Keratinocyte (primary cell): ENCODE measurements around the gene MAP3K2. TPM values are rescaled to one million over a fixed set of nuclear protein-coding genes. Genes with fewer than 3 reads are reported as not detected.

ENCODE experiments used
- DNase-seq: peaks from one replicate; pipeline ENCODE4 v3.0.0-alpha.2; 2011; ENCODE audit warnings: low read depth, missing footprints, low spot score
- FAIRE-seq: peaks from 2 replicates; lab custom pipeline; 2011; peaks lifted over from hg19 to GRCh38; lab: Jason Lieb, UNC
- H2AFZ ChIP-seq: 2 replicates; pipeline ENCODE4 v1.6.0; 2012; ENCODE audit warnings: low read length, control low read depth, inconsistent platforms; ENCODE audit not compliant: control insufficient read depth
- H3K27ac ChIP-seq: 2 replicates; pipeline ENCODE4 v1.5.1; 2011; ENCODE audit warnings: low read length; ENCODE audit not compliant: control insufficient read depth, insufficient read depth
- H3K27me3 ChIP-seq: 3 replicates; pipeline ENCODE4 v1.6.0; 2011; ENCODE audit warnings: low read length; ENCODE audit not compliant: control insufficient read depth, insufficient read depth; ENCODE audit errors: extremely low read depth
- H3K36me3 ChIP-seq, 2 experiments: 2 replicates in 1 of 2; 3 replicates in 1 of 2; pipeline ENCODE4 v1.5.1; 2011; ENCODE audit warnings: low read length in 2 of 2, mild to moderate bottlenecking in 1 of 2; ENCODE audit not compliant: control insufficient read depth in 2 of 2, insufficient read depth in 2 of 2; ENCODE audit errors: extremely low read depth in 1 of 2
- H3K4me1 ChIP-seq: 3 replicates; pipeline ENCODE4 v1.5.1; 2011; ENCODE audit warnings: low read length; ENCODE audit not compliant: control insufficient read depth, insufficient read depth; ENCODE audit errors: extremely low read depth
- H3K4me2 ChIP-seq: 3 replicates; pipeline ENCODE4 v1.6.0; 2011; ENCODE audit warnings: low read depth, low read length; ENCODE audit not compliant: control insufficient read depth, insufficient read depth; ENCODE audit errors: extremely low read depth
- H3K4me3 ChIP-seq, 3 experiments: fragments of 200-600 bp in 1 of 3; sonication (generic) in 1 of 3; 2 replicates in 2 of 3; 3 replicates in 1 of 3; pipeline ENCODE4 v1.5.1; 2011 to 2016; ENCODE audit warnings: low read length in 3 of 3, mild to moderate bottlenecking in 3 of 3, control low read depth in 2 of 3, inconsistent platforms in 1 of 3, low read depth in 1 of 3, mixed read lengths in 1 of 3, mixed run types in 1 of 3, moderate library complexity in 1 of 3; ENCODE audit not compliant: control insufficient read depth in 2 of 3, insufficient read depth in 2 of 3; ENCODE audit errors: extremely low read depth in 1 of 3
- H3K79me2 ChIP-seq: 2 replicates; pipeline ENCODE4 v1.6.0; 2012; ENCODE audit warnings: low read length; ENCODE audit not compliant: control insufficient read depth, insufficient read depth
- H3K9ac ChIP-seq: 3 replicates; pipeline ENCODE4 v1.6.0; 2011; ENCODE audit warnings: low read length; ENCODE audit not compliant: control insufficient read depth, insufficient read depth; ENCODE audit errors: extremely low read depth
- H3K9me1 ChIP-seq: 3 replicates; pipeline ENCODE4 v1.6.0; 2011; ENCODE audit warnings: low read length; ENCODE audit not compliant: control insufficient read depth, insufficient read depth; ENCODE audit errors: extremely low read depth
- H3K9me3 ChIP-seq: 2 replicates; pipeline ENCODE4 v1.5.1; 2012; ENCODE audit warnings: low read depth, low read length; ENCODE audit not compliant: control insufficient read depth
- H4K20me1 ChIP-seq: 3 replicates; pipeline ENCODE4 v1.6.0; 2011; ENCODE audit warnings: low read length; ENCODE audit not compliant: control insufficient read depth, insufficient read depth; ENCODE audit errors: extremely low read depth
- EZH2 ChIP-seq: IDR thresholded peaks from one replicate; pipeline ENCODE4 v1.6.1; 2012; ENCODE audit warnings: inconsistent platforms, mild to moderate bottlenecking, low read length, moderate library complexity
- dilution Hi-C: fragments of 300-500 bp; cut with MboI; formaldehyde crosslinking; loops from one replicate; pipeline ENCODE4 v1.7.0; 2020; ENCODE audit warnings: low sequenced_read_pairs; ENCODE audit not compliant: extremely low pct_ligation_motif_present
- polyA plus RNA-seq, 5 experiments: library from polyadenylated mRNA; depleted of rRNA in 3 of 5; stranded (reverse) in 3 of 5; stranded (forward) in 1 of 5; unstranded in 1 of 5; fragments of >200 nt; gene quantifications; 1 replicate in 1 of 5; 2 replicates in 3 of 5; 3 replicates in 1 of 5; pipeline versions ENCODE4 v1.2.1 to v1.2.3, GENCODE V29; 2011 to 2012; ENCODE audit warnings: missing spikeins in 2 of 5, low read depth in 1 of 5, low replicate concordance in 1 of 5
- TF ChIP-seq, protein P1 (sequence below), 3 experiments: IDR thresholded peaks in 1 of 3; conservative IDR thresholded peaks in 1 of 3; optimal IDR thresholded peaks in 1 of 3; 2 replicates in 2 of 3; 3 replicates in 1 of 3; pipeline versions ENCODE3 to v1.5.1; 2011; ENCODE audit warnings: low read length in 3 of 3, mild to moderate bottlenecking in 3 of 3, moderate library complexity in 2 of 3, control low read depth in 1 of 3, inconsistent platforms in 1 of 3; ENCODE audit not compliant: insufficient read depth in 2 of 3; ENCODE audit errors: extremely low read depth in 1 of 3

MAP3K2 gene
- polyA plus RNA-seq, 1 donor (not counting 4 experiments of a cell fraction or from before 2014, with no cell fraction given): 11.9 TPM

DNA sequence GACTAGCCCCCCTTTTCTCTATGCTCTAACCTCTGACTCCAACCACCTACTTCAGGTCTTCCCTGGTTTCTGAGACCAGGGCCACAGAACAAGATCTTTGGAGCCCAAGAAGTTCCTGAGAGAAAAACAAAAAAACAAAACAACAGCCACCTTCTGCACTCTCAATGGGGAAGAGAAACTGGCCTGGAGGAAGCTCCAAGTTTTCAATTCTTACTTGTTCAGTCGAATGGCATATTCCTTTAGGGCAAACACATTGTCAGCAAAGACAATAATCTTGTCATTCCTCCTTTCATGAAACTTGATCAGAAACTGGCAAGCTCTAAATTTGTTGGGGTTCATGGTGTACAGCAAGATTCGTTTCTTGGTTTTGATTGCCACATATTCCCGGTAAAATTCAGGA is 108.8 kb downstream of the MAP3K2 start:
- FAIRE-seq: no peak
- H3K4me1 ChIP-seq: no peaks in the 10 kb centered on the region
- dilution Hi-C loops: no loop called here
- no peak overlapping the region for H3K27ac ChIP-seq
- H3K4me2 ChIP-seq: no peak overlapping the region
- H3K9ac ChIP-seq: no peak overlapping the region
- H3K9me3 ChIP-seq: no peaks in the 10 kb centered on the region
- no peak overlapping the region for H2AFZ ChIP-seq
- no peak for TF ChIP-seq EZH2
- TF ChIP-seq, protein P1, sequence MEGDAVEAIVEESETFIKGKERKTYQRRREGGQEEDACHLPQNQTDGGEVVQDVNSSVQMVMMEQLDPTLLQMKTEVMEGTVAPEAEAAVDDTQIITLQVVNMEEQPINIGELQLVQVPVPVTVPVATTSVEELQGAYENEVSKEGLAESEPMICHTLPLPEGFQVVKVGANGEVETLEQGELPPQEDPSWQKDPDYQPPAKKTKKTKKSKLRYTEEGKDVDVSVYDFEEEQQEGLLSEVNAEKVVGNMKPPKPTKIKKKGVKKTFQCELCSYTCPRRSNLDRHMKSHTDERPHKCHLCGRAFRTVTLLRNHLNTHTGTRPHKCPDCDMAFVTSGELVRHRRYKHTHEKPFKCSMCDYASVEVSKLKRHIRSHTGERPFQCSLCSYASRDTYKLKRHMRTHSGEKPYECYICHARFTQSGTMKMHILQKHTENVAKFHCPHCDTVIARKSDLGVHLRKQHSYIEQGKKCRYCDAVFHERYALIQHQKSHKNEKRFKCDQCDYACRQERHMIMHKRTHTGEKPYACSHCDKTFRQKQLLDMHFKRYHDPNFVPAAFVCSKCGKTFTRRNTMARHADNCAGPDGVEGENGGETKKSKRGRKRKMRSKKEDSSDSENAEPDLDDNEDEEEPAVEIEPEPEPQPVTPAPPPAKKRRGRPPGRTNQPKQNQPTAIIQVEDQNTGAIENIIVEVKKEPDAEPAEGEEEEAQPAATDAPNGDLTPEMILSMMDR (optimal IDR thresholded peaks at IDR 0.05 in 1 of 3, IDR thresholded peaks at IDR 0.05 in 1 of 3, conservative IDR thresholded peaks at IDR 0.05 in 1 of 3; ENCODE audit: extremely low read depth in 1 of 3, insufficient read depth in 2 of 3, low read length in 3 of 3): no peak
- DNase-seq: no peak
- H3K79me2 ChIP-seq: peaks cover 11% of the 10 kb centered on the region
- no peak overlapping the region for H3K4me3 ChIP-seq
- H3K27me3 ChIP-seq: no peaks in the 10 kb centered on the region
- no peaks in the 10 kb centered on the region for H4K20me1 ChIP-seq
- peaks cover 23 to 39% of the 10 kb centered on the region in 2 experiments for H3K36me3 ChIP-seq
- H3K9me1 ChIP-seq: no peaks in the 10 kb centered on the region

DNA sequence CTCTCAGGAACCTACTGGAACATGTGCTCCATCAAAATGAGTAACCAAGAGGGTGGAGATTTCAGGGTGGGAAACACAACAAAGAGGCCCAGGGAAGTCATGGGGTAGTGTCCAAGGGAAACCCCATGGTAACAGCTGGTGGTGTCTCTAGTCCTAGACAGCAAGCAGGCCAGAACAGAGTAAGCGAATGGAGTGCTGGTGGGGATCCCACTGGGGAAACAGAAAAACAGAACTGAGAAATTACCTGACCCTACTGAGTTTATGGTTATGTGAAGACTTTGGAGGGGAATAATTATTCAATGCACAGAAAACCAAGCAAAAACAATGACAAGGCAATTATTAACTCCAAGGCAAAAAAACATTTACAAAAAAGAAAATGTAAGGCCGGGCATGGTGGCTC is 110.7 kb downstream of the MAP3K2 start:
- Histone ChIP-seq H3K27me3 (no peaks in the 10 kb centered on the region), H3K79me2 (peaks cover 4% of the 10 kb centered on the region), H3K27ac (no peak overlapping the region), H2AFZ (no peak overlapping the region), H3K4me1 (no peaks in the 10 kb centered on the region), H3K9ac (no peak overlapping the region), H3K9me1 (no peaks in the 10 kb centered on the region), H3K36me3 (peaks cover 18 to 38% of the 10 kb centered on the region in 2 experiments), H3K9me3 (no peaks in the 10 kb centered on the region), H3K4me2 (no peak overlapping the region), H4K20me1 (no peaks in the 10 kb centered on the region), H3K4me3 (no peak overlapping the region)
- DNase-seq (no peak), FAIRE-seq (no peak)
- TF ChIP-seq EZH2: no peak
- TF ChIP-seq, protein P1 (optimal IDR thresholded peaks at IDR 0.05 in 1 of 3, IDR thresholded peaks at IDR 0.05 in 1 of 3, conservative IDR thresholded peaks at IDR 0.05 in 1 of 3; ENCODE audit: extremely low read depth in 1 of 3, insufficient read depth in 2 of 3, low read length in 3 of 3): no peak
- dilution Hi-C loops: no loop called here
